H4 (cell line): ENCODE measurements around the gene ADAMTS19. TPM values are rescaled to one million over a fixed set of nuclear protein-coding genes. Genes with fewer than 3 reads are reported as not detected.

Experiments
- DNase-seq: peaks from one replicate; pipeline ENCODE4 v3.0.0-alpha.2; 2015; ENCODE audit warnings: low spot score
- total RNA-seq: library from RNA; depleted of rRNA; stranded (reverse); fragments of >200 nt; shearing (Covaris generic); gene quantifications from 2 replicates; pipeline ENCODE4 v1.2.3, GENCODE V29; 2014

Gene ADAMTS19
- total RNA-seq, 1 experiment from 2014 or later, result 45.1 TPM

GRCh38 chr5:129766798-129767197 lies 306.7 kb downstream of the ADAMTS19 start:
- no peak for DNase-seq

GRCh38 chr5:129767927-129768380 lies 307.9 kb downstream of the ADAMTS19 start:
- peak; percentile 93 for DNase-seq

- no peak for DNase-seq
Observed at GRCh38 chr5:129768735-129769134, 308.6 kb downstream of the ADAMTS19 start.

GRCh38 chr5:129770024-129770820 lies 310.1 kb downstream of the ADAMTS19 start:
- DNase-seq, result no peak

GRCh38 chr5:129771058-129771838 lies 311.1 kb downstream of the ADAMTS19 start:
- DNase-seq, result peak; percentile 74

- DNase-seq, result no peak
Observed at GRCh38 chr5:129773376-129773775, 313.3 kb downstream of the ADAMTS19 start.

GRCh38 chr5:129781594-129781993 lies 321.5 kb downstream of the ADAMTS19 start:
- DNase-seq, result no peak
